ENCODE data around the gene CSRP3.

DNA sequence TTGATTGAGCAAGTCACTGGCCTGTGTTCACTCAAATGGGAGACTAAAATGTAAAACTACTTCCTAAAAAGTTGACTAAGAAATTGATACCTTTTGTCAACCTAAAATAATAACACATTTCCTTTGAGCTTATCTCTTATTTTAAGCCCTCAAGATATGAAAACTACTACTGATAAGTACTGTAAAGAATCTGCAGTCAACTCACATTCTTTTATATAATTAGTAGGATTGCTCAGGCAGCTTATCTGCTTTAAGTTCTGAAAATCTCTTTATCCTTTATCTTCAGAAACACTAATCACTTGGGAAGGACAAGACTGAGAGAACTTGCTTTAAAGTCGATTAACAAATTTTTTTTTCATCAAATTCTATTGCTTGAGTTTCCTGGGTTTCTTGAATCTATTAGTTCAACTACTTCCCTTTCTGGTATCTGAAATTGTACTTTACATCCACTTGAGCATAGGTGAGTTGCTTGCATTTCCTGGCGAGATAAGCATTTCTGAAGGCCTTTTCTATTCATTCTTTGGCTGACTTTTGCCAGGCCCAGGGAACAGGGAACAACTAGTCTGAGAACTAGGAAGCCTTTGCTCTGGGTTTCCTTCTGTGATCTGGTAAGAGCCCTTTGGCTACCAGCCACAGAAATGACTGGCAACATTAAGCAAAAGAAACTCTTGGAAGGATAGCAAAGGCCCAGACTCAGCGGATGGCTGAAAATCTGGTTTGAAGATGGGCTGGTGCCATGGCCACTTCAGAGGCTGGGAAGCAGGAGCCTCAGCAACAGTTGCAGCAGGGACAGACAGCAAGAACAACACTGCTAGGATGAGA lies 19.3 kb upstream of the CSRP3 start:
- TF ChIP-seq, protein P1, sequence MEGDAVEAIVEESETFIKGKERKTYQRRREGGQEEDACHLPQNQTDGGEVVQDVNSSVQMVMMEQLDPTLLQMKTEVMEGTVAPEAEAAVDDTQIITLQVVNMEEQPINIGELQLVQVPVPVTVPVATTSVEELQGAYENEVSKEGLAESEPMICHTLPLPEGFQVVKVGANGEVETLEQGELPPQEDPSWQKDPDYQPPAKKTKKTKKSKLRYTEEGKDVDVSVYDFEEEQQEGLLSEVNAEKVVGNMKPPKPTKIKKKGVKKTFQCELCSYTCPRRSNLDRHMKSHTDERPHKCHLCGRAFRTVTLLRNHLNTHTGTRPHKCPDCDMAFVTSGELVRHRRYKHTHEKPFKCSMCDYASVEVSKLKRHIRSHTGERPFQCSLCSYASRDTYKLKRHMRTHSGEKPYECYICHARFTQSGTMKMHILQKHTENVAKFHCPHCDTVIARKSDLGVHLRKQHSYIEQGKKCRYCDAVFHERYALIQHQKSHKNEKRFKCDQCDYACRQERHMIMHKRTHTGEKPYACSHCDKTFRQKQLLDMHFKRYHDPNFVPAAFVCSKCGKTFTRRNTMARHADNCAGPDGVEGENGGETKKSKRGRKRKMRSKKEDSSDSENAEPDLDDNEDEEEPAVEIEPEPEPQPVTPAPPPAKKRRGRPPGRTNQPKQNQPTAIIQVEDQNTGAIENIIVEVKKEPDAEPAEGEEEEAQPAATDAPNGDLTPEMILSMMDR (IDR thresholded peaks at IDR 0.05; ENCODE audit: low read length): no peak
- no peak for TF ChIP-seq EZH2 (IDR thresholded peaks at IDR 0.05; ENCODE audit: borderline replicate concordance, low read length)

Measured in OCI-LY1 (cell line).